ENCODE data around the gene CLASP1.

The CLASP1 gene

GRCh38 chr2:121326628-121327027 lies 322.6 kb downstream of the CLASP1 start:
- no peak overlapping the region for H3K4me3 ChIP-seq (replicated peaks; ENCODE audit: insufficient read depth, low read length)
- no peak for DNase-seq (ENCODE audit: low read depth in 1 of 2, low spot score in 1 of 2)
- no peak for TF ChIP-seq GABPA (IDR thresholded peaks at IDR 0.05; ENCODE audit: low read depth)
- TF ChIP-seq REST (IDR thresholded peaks at IDR 0.05; ENCODE audit: insufficient replicate concordance, low read depth), result no peak
- no peak for TF ChIP-seq CTCF (IDR thresholded peaks at IDR 0.05; ENCODE audit: insufficient read depth, low read length)
- TF ChIP-seq POLR2AphosphoS5 (IDR thresholded peaks at IDR 0.05; ENCODE audit: low read depth), result no peak
- TF ChIP-seq SPI1 (IDR thresholded peaks at IDR 0.05; ENCODE audit: borderline replicate concordance, low read depth), result no peak
- H3K27ac ChIP-seq (replicated peaks), result no peak overlapping the region
- H3K27me3 ChIP-seq (ENCODE audit: insufficient read depth, poor library complexity, severe bottlenecking), result no peaks in the 10 kb centered on the region

- H3K4me3 ChIP-seq (replicated peaks; ENCODE audit: insufficient read depth, low read length), result no peak overlapping the region
- no peak for DNase-seq (ENCODE audit: low read depth in 1 of 2, low spot score in 1 of 2)
- H3K27me3 ChIP-seq (ENCODE audit: insufficient read depth, poor library complexity, severe bottlenecking), result no peaks in the 10 kb centered on the region
- TF ChIP-seq GABPA (IDR thresholded peaks at IDR 0.05; ENCODE audit: low read depth), result no peak
- no peak for TF ChIP-seq REST (IDR thresholded peaks at IDR 0.05; ENCODE audit: insufficient replicate concordance, low read depth)
- no peak for TF ChIP-seq SPI1 (IDR thresholded peaks at IDR 0.05; ENCODE audit: borderline replicate concordance, low read depth)
- TF ChIP-seq CTCF (IDR thresholded peaks at IDR 0.05; ENCODE audit: insufficient read depth, low read length), result no peak
- H3K27ac ChIP-seq (replicated peaks), result no peak overlapping the region
These were observed 324.7 kb downstream of the CLASP1 start for GRCh38 chr2:121324601-121325000.

- no peak for DNase-seq (ENCODE audit: low read depth in 1 of 2, low spot score in 1 of 2)
- TF ChIP-seq REST (IDR thresholded peaks at IDR 0.05; ENCODE audit: insufficient replicate concordance, low read depth) (no peak), POLR2AphosphoS5 (IDR thresholded peaks at IDR 0.05; ENCODE audit: low read depth) (no peak), CTCF (IDR thresholded peaks at IDR 0.05; ENCODE audit: insufficient read depth, low read length) (no peak), SPI1 (IDR thresholded peaks at IDR 0.05; ENCODE audit: borderline replicate concordance, low read depth) (no peak), GABPA (IDR thresholded peaks at IDR 0.05; ENCODE audit: low read depth) (no peak)
- H3K27ac ChIP-seq (replicated peaks), result no peak overlapping the region
- H3K4me3 ChIP-seq (replicated peaks; ENCODE audit: insufficient read depth, low read length), result no peak overlapping the region
- H3K27me3 ChIP-seq (ENCODE audit: insufficient read depth, poor library complexity, severe bottlenecking), result no peaks in the 10 kb centered on the region
These were observed 327.8 kb downstream of the CLASP1 start for GRCh38 chr2:121321476-121321875.

Measured in HL-60 (cell line).